OCI-LY7 (cell line): ENCODE measurements around the gene LARGE1.

ENCODE experiments used
- EZH2phosphoT487 ChIP-seq: fragments of 200-600 bp; sonication (generic); IDR thresholded peaks from 2 replicates; pipeline ENCODE4 v1.6.1; 2018; ENCODE audit warnings: low read depth, borderline replicate concordance, mild to moderate bottlenecking, mixed run types, antibody characterized with exemption, low read length, moderate library complexity, mixed read lengths
- TF ChIP-seq, protein P1 (sequence below): fragments of 200-600 bp; sonication (generic); conservative IDR thresholded peaks from 2 replicates; pipeline ENCODE4 v1.5.1; 2014; ENCODE audit warnings: mild to moderate bottlenecking, antibody characterized with exemption, low read length, moderate library complexity, mixed read lengths

- TF ChIP-seq, protein P1, sequence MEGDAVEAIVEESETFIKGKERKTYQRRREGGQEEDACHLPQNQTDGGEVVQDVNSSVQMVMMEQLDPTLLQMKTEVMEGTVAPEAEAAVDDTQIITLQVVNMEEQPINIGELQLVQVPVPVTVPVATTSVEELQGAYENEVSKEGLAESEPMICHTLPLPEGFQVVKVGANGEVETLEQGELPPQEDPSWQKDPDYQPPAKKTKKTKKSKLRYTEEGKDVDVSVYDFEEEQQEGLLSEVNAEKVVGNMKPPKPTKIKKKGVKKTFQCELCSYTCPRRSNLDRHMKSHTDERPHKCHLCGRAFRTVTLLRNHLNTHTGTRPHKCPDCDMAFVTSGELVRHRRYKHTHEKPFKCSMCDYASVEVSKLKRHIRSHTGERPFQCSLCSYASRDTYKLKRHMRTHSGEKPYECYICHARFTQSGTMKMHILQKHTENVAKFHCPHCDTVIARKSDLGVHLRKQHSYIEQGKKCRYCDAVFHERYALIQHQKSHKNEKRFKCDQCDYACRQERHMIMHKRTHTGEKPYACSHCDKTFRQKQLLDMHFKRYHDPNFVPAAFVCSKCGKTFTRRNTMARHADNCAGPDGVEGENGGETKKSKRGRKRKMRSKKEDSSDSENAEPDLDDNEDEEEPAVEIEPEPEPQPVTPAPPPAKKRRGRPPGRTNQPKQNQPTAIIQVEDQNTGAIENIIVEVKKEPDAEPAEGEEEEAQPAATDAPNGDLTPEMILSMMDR: no peak
- no peak for TF ChIP-seq EZH2phosphoT487
These were observed 515.6 kb downstream of the LARGE1 start for GRCh38 chr22:33404723-33405122.
